Prostate gland (tissue), 2 donors: ENCODE data around the gene ZNF341.

Experiments used
- CTCF ChIP-seq, 4 experiments: fragments of 200-600 bp in 2 of 4; fragments of 450-650 bp in 2 of 4; sonication (generic) in 2 of 4; IDR thresholded peaks; 1 replicate in 3 of 4; 2 replicates in 1 of 4; pipeline ENCODE4 v1.5.1; 2016 to 2019; ENCODE audit warnings: antibody characterized with exemption in 4 of 4, mild to moderate bottlenecking in 2 of 4, moderate library complexity in 2 of 4
- POLR2AphosphoS5 ChIP-seq: sonication (generic); formaldehyde crosslinking; IDR thresholded peaks from one replicate; pipeline ENCODE4 v1.6.1; 2017; ENCODE audit warnings: antibody characterized with exemption

- TF ChIP-seq POLR2AphosphoS5: no peak
- TF ChIP-seq CTCF (IDR thresholded peaks at IDR 0.05): no peak
These were observed 46.0 kb downstream of the ZNF341 start for GRCh38 chr20:33777816-33778215.
